PC-3 (cell line): ENCODE results near the gene TTYH1. TPM values are rescaled to one million over a fixed set of nuclear protein-coding genes. Genes with fewer than 3 reads are reported as not detected.

Experiments
- ATAC-seq: fragments of 200-7000 bp; cut with Tn5 transposase; 2 replicates; pipeline ENCODE4 v1.9.1; 2020; ENCODE audit warnings: mild to moderate bottlenecking, moderate library complexity
- BruUV-seq: library from RNA; stranded (reverse); fragments of 400-500 nt; replicated peaks from 2 replicates; lab custom pipeline; 2021; lab: Mats Ljungman, UMichigan
- CTCF ChIA-PET: fragments of 300-600 bp; sonication (Branson Sonifier 250); formaldehyde crosslinking; loops from one replicate; lab custom pipeline; 2022; ENCODE audit warnings: antibody characterized with exemption; lab: Charles Lee
- POLR2A ChIA-PET: fragments of 300-600 bp; sonication (Branson Sonifier 250); formaldehyde crosslinking; loops from one replicate; lab custom pipeline; 2022; ENCODE audit warnings: antibody characterized with exemption; ENCODE audit not compliant: unreplicated experiment; lab: Charles Lee
- DNase-seq: peaks from one replicate; pipeline ENCODE4 v3.0.0-alpha.2; 2015
- H2AFZ ChIP-seq: fragments of 300-600 bp; sonication (generic); 2 replicates; pipeline ENCODE4 v1.6.0; 2016; ENCODE audit warnings: antibody characterized with exemption, low read length
- H3F3A ChIP-seq: fragments of 300-600 bp; sonication (generic); one replicate; pipeline ENCODE4 v1.6.0; 2017; ENCODE audit warnings: antibody characterized with exemption, low read length, control low read depth, mild to moderate bottlenecking; ENCODE audit not compliant: unreplicated experiment
- H3K27ac ChIP-seq: fragments of 300-600 bp; sonication (generic); 2 replicates; pipeline ENCODE4 v1.5.1; 2016; ENCODE audit warnings: mild to moderate bottlenecking, low read length
- H3K27me3 ChIP-seq: fragments of 300-600 bp; sonication (generic); 2 replicates; pipeline ENCODE4 v1.6.1; 2016; ENCODE audit warnings: low read length, mixed read lengths
- H3K36me3 ChIP-seq: fragments of 300-600 bp; sonication (generic); 2 replicates; pipeline ENCODE4 v1.6.1; 2016; ENCODE audit warnings: low read depth, mixed run types, low read length, mixed read lengths
- H3K4me1 ChIP-seq: fragments of 300-600 bp; sonication (generic); 2 replicates; pipeline ENCODE4 v1.5.1; 2016; ENCODE audit warnings: low read length; ENCODE audit not compliant: insufficient read depth
- H3K4me2 ChIP-seq: fragments of 300-600 bp; sonication (generic); 2 replicates; pipeline ENCODE4 v1.6.0; 2016; ENCODE audit warnings: low read length
- H3K4me3 ChIP-seq: fragments of 300-600 bp; sonication (generic); 2 replicates; pipeline ENCODE4 v1.5.1; 2016; ENCODE audit warnings: mild to moderate bottlenecking, low read length, mixed read lengths
- H3K79me2 ChIP-seq: fragments of 300-600 bp; sonication (generic); 2 replicates; pipeline ENCODE4 v1.6.1; 2017; ENCODE audit warnings: low read length, mixed read lengths
- H3K9ac ChIP-seq: fragments of 300-600 bp; sonication (generic); 2 replicates; pipeline ENCODE4 v1.6.0; 2016; ENCODE audit warnings: mild to moderate bottlenecking, low read length
- H3K9me2 ChIP-seq: fragments of 300-600 bp; sonication (generic); replicated peaks from 2 replicates; pipeline ENCODE4 v1.6.1; 2016; ENCODE audit warnings: mixed run types, low read length, mixed read lengths
- H3K9me3 ChIP-seq: fragments of 300-600 bp; sonication (generic); 2 replicates; pipeline ENCODE4 v1.6.1; 2016; ENCODE audit warnings: low read length, mixed read lengths
- H4K20me1 ChIP-seq: fragments of 300-600 bp; sonication (generic); 2 replicates; pipeline ENCODE4 v1.6.1; 2016; ENCODE audit warnings: low read length, mixed read lengths
- CTCF ChIP-seq: fragments of 300-600 bp; sonication (generic); conservative IDR thresholded peaks from 2 replicates; pipeline ENCODE4 v1.5.1; 2017; ENCODE audit warnings: antibody characterized with exemption, low read depth, mild to moderate bottlenecking, low read length
- EZH2 ChIP-seq: fragments of 300-600 bp; sonication (generic); IDR thresholded peaks from one replicate; pipeline ENCODE4 v1.6.1; 2017; ENCODE audit warnings: antibody characterized with exemption, mild to moderate bottlenecking, low read length; ENCODE audit not compliant: unreplicated experiment
- EZH2phosphoT487 ChIP-seq: fragments of 300-600 bp; sonication (generic); IDR thresholded peaks from 2 replicates; pipeline ENCODE4 v1.6.1; 2018; ENCODE audit warnings: mild to moderate bottlenecking, antibody characterized with exemption, low read length, borderline replicate concordance
- intact Hi-C: fragments of 100-400 bp; cut with micrococcal nuclease; formaldehyde crosslinking; loops from 2 replicates; pipeline ENCODE4 v1.9.0; 2023
- total RNA-seq: library from RNA; depleted of rRNA; stranded (reverse); fragments of >200 nt; gene quantifications from 2 replicates; pipeline ENCODE4 v1.2.3, GENCODE V29; 2014

TTYH1 gene
- total RNA-seq, 1 experiment from 2014 or later = 1.1 TPM

DNA sequence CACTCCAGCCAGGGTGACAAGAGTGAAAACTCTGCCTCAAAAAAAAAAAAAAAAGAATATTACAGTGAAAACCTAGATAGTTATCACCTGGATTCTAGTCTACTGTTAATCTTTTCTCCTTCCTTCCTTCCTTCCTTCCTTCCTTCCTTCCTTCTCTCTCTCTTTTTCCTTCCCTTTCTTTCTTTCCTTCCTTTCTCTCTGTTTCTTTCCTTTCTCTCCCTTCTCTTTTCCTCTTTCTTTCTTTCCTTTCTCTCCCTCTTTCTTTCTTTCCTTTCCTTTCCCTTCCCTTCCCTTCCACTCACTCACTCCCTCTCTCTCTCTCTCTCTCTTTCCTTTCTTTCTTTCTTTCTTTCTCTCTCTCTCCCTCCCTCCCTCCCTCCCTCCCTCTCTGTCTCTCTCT is 9.6 kb upstream of the TTYH1 start:
- Histone ChIP-seq H3K36me3 (no peaks in the 10 kb centered on the region), H3K9me3 (no peaks in the 10 kb centered on the region), H3K9ac (no peak overlapping the region), H4K20me1 (no peaks in the 10 kb centered on the region), H3K4me2 (no peak overlapping the region), H3K4me3 (no peak overlapping the region), H3K27ac (no peak overlapping the region), H3K27me3 (peaks cover 13% of the 10 kb centered on the region), H3F3A (no peaks in the 10 kb centered on the region), H3K79me2 (no peaks in the 10 kb centered on the region), H2AFZ (no peak overlapping the region), H3K4me1 (no peaks in the 10 kb centered on the region), H3K9me2 (no peaks in the 10 kb centered on the region)
- intact Hi-C loops = no loop called here
- no peak for DNase-seq
- CTCF ChIA-PET = no interaction called here
- POLR2A ChIA-PET = no interaction called here
- no TSS peak for BruUV-seq
- no peak for ATAC-seq
- TF ChIP-seq CTCF (no peak), EZH2phosphoT487 (no peak), EZH2 (no peak)

DNA sequence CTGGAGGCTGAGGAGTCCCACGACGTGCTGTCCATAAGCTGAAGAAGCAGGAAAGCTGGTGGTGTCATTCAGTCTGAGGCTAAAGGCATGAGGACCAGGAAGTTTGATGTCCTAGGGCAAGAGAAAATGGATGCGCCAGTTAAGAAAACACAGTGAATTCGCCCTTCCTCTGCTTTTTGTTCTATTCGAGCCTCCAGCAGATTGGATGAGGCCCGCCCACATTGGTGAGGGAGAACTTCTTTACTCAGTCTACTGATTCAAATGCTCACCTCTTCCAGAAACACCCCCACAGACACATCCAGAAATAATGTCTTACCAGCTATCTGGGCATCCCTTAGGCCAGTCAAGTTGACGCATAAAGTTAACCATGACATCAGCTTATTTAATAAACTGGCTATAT is 7.5 kb upstream of the TTYH1 start:
- no peaks in the 10 kb centered on the region for H3K36me3 ChIP-seq
- ChIA-PET POLR2A (no interaction called here), CTCF (no interaction called here)
- intact Hi-C loops = no loop called here
- H3K9ac ChIP-seq = no peak overlapping the region
- H3K27ac ChIP-seq = no peak overlapping the region
- no peaks in the 10 kb centered on the region for H3K9me3 ChIP-seq
- H3K4me1 ChIP-seq = no peaks in the 10 kb centered on the region
- ATAC-seq (no peak), DNase-seq (no peak)
- no peak overlapping the region for H2AFZ ChIP-seq
- TF ChIP-seq CTCF (no peak), EZH2phosphoT487 (no peak), EZH2 (no peak)
- no peaks in the 10 kb centered on the region for H4K20me1 ChIP-seq
- H3K27me3 ChIP-seq = peaks cover 19% of the 10 kb centered on the region
- no peaks in the 10 kb centered on the region for H3K79me2 ChIP-seq
- no peaks in the 10 kb centered on the region for H3K9me2 ChIP-seq
- no peaks in the 10 kb centered on the region for H3F3A ChIP-seq
- no peak overlapping the region for H3K4me2 ChIP-seq
- no TSS peak for BruUV-seq
- H3K4me3 ChIP-seq = no peak overlapping the region

- intact Hi-C loops = no loop called here
- no peaks in the 10 kb centered on the region for H3F3A ChIP-seq
- no peaks in the 10 kb centered on the region for H3K4me1 ChIP-seq
- no peak for TF ChIP-seq EZH2
- TF ChIP-seq CTCF = no peak
- no peak for TF ChIP-seq EZH2phosphoT487
- ATAC-seq (no peak), DNase-seq (no peak)
- no peaks in the 10 kb centered on the region for H3K79me2 ChIP-seq
- no peak overlapping the region for H3K27ac ChIP-seq
- CTCF ChIA-PET = no interaction called here
- no peak overlapping the region for H2AFZ ChIP-seq
- H3K4me3 ChIP-seq = no peak overlapping the region
- no peaks in the 10 kb centered on the region for H3K9me3 ChIP-seq
- H3K4me2 ChIP-seq = no peak overlapping the region
- peaks cover 19% of the 10 kb centered on the region for H3K27me3 ChIP-seq
- no peak overlapping the region for H3K9ac ChIP-seq
- H3K36me3 ChIP-seq = no peaks in the 10 kb centered on the region
- POLR2A ChIA-PET = no interaction called here
- no peaks in the 10 kb centered on the region for H4K20me1 ChIP-seq
- no peaks in the 10 kb centered on the region for H3K9me2 ChIP-seq
- BruUV-seq = no TSS peak
Measured at GRCh38 chr19:54408456-54409026, 6.7 kb upstream of the TTYH1 start.
